HPDE6-E6E7 (cell line): ENCODE data around the gene S100PBP.

Experiments used
- DNase-seq: peaks from one replicate; pipeline ENCODE4 v3.0.0; 2011; ENCODE audit warnings: missing footprints; ENCODE audit errors: extremely low spot score

Gene S100PBP

GRCh38 chr1:32886828-32887414 is 69.5 kb downstream of the S100PBP start:
- DNase-seq, result no peak

- DNase-seq, result no peak
These were observed 70.2 kb downstream of the S100PBP start for GRCh38 chr1:32887623-32888022.

- no peak for DNase-seq
These were observed 70.7 kb downstream of the S100PBP start for GRCh38 chr1:32888134-32888533.

GRCh38 chr1:32888677-32889420 is 71.4 kb downstream of the S100PBP start:
- no peak for DNase-seq

DNA sequence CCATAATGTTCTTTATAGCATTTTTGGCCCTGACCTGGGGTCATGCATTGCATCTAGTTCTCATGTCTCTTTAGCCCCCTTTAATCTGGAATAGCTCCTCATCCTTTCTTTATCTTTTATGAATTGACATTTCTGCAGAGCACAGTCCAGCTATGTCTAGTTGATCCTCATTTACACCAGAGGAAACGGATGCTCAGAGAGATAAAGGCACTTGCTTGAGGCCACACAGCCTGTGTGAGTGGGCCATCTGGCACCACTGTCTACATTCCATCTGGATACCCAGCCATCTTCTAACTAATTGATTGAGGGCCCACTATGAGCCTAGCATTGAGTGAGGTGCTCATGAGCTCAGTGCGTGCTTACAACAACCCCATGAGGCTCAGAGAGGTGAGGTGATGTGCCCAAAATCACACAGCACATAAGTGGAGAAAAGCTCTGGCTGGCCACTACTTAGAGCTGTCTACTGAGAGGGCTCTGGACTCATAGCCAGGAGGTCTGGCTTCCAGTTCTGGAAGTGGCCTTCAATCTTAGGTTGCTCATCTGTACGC is 72.4 kb downstream of the S100PBP start:
- no peak for DNase-seq

DNA sequence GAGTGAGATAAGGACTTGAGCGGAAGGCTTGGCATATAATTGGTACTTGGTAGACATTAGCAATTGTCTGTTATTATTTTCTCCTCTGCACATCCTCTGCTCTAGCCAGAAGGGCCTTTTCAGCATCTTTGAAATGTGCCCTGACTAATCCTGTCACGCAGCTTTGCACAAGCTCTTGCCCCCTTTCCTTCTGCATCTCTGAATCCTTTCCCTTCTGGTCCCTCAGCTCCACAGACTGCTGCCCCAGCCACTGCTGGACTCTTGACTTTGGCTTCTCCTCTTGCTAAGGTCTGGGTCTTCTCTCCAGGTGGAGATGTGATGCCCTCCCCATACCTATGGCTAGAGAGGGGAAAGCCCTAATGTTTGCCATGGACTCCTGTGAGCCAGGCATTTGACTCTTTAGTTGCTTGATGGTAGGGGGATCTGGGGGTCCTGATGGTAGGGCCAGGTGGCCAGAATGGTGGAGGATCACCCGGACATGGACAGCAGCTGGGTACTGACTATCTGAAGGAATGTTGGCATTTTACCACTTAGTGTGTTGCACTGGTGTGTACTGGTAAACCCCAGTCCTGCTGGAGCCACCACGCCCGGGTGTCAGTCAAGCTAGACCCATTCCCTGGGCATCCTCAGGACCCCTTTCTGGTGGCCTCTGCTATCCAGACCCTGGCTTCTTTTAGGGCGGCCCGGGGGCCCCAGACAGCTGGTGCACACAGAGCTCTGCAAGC is 73.2 kb downstream of the S100PBP start:
- no peak for DNase-seq

GRCh38 chr1:32891241-32891570 is 73.8 kb downstream of the S100PBP start:
- no peak for DNase-seq

GRCh38 chr1:32891630-32892029 is 74.2 kb downstream of the S100PBP start:
- DNase-seq, result no peak

- no peak for DNase-seq
These were observed 75.1 kb downstream of the S100PBP start for GRCh38 chr1:32892368-32893197.

DNA sequence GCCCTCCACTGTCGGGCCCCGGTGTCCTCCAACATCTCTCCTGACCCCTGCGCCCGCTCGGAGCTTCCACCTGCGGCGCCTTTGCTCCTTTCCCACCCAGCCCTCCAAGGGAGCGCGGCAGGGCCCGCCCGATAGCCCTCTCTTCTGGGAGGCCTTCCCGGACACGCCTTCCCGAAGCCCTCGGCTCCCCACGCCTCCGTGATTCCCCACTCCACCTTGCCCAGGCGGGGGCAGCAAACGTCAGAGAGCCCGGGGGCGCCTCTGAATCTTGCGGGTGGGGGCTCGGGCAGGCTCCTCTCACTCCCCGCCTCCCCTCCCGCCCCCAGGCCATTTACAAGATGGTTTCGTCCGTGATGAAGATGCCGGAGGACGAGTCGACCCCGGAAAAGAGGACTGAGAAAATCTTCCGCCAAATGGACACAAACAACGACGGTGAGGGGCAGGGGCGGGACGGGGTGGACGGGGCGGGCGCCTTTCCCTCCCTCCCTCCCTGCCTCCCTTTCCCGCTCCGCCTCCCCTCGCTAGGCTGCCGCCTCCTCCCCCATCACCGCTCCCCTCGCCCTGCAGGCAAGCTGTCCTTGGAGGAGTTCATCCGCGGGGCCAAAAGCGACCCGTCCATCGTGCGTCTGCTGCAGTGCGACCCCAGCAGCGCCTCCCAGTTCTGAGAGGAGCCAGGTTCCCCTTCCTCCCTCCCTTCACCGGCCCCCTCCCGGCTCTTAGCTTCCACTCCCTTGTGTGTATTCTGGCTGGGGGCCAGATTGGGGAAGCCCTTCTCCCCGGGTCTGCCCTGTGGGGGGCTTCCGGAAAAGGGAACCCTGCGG is 76.0 kb downstream of the S100PBP start:
- no peak for DNase-seq

GRCh38 chr1:32894019-32894600 is 76.7 kb downstream of the S100PBP start:
- no peak for DNase-seq

DNA sequence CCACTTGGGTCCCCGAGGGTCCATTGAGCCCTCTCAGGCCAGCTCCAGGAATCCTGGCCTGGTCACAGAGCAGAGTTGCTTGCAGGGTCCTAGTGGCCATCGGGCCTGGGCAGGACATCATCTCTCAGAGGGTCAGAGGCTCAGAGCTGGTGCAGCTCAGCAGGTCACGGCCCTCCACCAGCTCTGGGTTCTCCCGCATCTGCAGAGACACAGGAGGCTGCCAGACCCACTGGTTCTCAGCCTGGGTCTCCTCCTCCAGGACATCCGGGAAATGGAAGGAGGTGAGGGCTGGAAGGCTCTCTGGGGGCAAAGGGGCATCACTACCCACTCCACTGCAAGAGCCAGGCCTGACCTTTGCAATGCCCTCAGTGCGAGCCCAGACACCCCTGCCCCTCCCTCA is 77.2 kb downstream of the S100PBP start:
- DNase-seq, result no peak

- DNase-seq, result no peak
These were observed 78.1 kb downstream of the S100PBP start for GRCh38 chr1:32895325-32896215.

GRCh38 chr1:32896451-32896850 is 79.0 kb downstream of the S100PBP start:
- DNase-seq, result no peak

DNA sequence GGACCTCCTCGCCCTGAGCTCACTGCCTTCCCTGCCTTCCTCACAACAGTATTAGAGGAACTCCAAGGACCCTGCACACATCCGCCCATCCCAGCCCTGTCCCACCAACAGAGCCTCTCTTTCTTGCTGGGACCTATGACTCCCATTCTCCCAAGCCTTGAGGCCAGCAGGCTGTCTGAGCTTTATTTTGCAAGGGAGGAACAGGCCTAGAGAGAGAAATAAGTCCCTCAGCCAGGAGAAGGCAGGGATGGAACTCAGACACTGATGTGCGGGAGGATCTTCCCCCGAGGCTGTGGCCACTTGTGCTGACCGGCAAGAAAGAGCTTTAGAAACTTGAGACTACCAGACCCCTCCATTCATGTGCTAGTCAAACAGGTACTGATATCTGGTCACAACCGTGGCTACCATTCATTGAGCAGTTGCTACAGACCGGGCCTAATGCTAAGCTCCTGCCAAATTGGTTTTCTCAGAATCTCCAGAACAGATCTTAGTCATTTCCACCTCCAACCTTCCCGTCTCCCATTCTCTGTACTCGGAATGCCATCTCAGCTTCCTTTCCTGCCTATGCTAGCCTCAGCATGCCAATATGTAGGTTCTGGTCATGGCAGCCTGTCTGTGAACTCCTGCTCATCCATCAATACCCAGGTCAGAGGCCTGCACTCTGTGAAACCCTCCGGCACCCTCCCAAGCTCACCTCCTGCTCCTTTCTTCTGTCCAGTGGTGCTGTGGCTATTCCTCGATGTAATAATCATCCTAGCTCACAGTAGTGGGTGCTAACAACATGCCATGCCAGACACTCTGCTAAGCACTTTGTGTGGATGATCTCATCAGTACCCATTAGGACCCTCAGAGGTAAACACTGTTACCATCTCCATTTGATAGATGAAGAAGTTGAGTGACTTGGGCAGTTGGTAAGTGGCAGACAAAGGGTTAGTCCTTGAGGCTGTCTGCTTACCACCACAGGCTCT is 79.9 kb downstream of the S100PBP start:
- DNase-seq, result no peak

GRCh38 chr1:32898056-32898455 is 80.6 kb downstream of the S100PBP start:
- DNase-seq, result no peak

GRCh38 chr1:32898958-32899357 is 81.5 kb downstream of the S100PBP start:
- DNase-seq, result no peak

DNA sequence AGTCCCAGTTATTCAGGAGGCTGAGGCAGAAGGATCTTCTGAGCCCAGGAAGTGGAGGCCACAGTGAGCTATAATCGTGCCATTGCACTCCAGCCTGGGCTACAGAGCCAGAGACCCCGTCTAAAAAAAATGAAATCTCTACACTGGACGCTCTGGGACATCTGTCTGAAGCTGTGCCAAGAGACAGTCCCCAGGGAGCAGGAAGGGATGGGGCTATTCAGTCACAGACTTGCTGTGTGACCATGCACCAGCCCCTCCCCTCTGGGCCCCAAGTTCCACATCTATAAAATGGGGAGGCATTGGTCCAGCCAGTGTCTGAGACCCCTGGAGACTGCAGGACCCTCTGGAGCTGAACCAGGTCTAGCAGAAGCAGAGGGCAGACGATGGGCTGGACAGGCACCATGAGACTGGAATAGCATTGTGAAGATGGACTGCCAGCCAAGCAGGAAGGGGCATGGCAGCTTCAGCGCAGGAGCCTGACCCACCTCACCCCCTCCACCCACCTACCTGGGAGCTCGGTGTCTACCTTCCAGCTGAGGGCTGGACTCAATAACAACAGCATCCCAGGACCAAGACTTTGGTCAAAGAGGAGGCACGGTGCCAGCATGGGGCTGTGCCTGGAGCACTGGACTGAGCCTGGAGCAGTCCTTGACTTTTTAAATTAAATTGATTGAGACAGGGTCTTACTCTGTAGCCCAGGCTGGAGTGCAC is 82.3 kb downstream of the S100PBP start:
- DNase-seq, result no peak
